ENCODE results near the gene RNASE7.

The RNASE7 gene

DNA sequence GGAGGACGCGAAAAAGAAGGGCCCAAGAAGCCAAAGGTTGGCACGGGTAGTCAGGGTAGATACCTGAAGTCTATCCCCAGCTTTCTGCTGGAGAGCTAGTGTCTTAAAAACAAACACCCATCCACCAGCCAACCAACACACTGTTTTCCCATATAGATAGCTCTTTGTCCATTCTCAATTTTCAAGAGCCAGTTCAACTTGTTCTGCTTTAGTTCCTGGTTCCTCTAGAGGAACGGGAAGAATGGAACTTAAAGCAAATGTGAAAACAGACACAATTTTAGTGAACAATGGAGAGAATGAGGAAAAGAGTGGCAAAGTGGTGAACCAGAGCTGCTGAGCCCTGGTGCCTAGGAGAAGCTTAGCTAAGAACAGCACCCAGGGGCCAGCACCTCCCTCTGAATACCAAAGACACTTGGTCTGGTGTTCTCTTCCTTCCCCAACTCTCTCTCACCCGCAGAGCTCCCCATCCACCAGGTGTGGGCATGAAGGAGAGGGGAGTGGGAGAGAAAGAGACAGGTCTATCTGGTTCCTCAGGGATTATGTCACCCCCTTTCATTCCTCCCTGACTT is 21.1 kb upstream of the RNASE7 start:
- in situ Hi-C loops (cut with MboI; ENCODE audit: low pct_unique_long_range_greater_than_20kb, low sequenced_read_pairs): no loop called here
- no peak for DNase-seq

DNA sequence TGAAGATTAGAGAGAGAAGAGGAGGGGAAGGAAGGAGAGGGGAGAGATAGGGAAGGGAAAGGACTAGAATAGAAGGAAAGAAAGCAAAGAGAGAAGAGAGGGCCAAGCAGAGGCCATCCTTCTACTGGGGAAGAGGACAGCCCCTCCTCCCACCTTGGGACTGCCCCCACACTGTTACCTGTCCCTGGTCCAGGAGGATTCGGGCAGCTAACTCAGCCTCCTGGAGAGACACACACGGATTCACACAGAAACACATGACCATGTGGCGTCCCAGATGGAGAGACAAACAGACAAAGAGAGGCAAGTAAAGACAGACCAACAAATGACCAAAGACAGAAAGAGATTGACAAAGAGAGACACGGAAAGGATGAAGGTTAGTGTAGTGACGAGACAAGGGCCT is 19.5 kb upstream of the RNASE7 start:
- DNase-seq: no peak
- in situ Hi-C loops (cut with MboI; ENCODE audit: low pct_unique_long_range_greater_than_20kb, low sequenced_read_pairs): no loop called here

DNA sequence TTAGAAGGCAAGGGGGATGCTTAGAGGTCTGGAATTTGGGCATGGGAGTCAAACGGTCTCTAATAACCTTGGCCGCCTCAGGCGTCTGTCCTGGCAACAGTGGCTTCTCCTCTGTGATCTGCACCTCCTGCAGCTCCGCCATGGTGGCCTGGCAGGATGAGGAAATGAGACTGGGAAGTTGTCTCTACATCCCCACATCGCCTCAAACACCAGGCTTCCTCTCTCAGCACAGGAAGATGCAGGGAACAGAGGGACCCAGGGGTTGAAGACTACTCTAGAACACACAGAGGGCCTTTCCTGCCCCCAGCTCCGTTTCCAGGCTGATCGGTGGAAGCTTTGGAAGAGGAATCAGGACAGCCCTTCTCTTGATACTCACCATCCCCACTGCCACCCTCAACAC is 19.0 kb upstream of the RNASE7 start:
- no peak for DNase-seq
- in situ Hi-C loops (cut with MboI; ENCODE audit: low pct_unique_long_range_greater_than_20kb, low sequenced_read_pairs): no loop called here

DNA sequence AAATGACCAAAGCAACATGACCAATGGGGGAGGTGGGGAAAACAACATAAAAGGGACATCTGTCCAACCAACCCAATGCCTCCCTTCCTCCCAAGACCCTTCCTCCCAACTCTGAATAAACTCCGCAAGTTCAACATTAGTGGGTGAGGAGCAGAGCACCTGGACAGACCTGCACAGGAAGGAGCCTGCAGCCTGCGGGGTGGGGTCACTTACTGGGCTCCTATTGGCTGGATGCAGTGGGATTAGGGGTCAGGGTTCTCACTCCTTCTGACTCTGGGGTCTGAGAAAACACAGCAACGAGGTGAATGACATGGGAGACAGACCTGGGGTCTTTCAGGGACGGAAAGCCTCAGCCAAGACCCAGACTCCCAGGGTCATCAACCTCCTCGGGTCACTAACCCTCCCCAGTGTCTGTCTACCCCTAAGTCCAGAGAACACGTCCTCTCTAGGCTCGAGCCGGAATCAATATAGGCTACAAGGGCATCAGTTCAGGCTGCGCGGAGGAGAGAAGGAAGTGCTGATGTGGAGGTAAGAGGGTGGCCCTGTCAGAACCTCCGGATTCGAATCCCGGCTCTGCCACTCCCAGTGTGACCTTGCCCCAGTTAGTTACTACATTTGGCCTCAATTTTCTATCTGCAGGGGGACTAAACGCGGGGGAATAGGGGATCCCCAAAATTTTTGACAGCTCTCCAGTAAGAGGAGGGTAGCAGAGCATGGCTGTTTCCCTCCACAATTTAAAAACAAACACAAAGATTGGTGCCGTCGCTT is 18.2 kb upstream of the RNASE7 start:
- DNase-seq: no peak

DNA sequence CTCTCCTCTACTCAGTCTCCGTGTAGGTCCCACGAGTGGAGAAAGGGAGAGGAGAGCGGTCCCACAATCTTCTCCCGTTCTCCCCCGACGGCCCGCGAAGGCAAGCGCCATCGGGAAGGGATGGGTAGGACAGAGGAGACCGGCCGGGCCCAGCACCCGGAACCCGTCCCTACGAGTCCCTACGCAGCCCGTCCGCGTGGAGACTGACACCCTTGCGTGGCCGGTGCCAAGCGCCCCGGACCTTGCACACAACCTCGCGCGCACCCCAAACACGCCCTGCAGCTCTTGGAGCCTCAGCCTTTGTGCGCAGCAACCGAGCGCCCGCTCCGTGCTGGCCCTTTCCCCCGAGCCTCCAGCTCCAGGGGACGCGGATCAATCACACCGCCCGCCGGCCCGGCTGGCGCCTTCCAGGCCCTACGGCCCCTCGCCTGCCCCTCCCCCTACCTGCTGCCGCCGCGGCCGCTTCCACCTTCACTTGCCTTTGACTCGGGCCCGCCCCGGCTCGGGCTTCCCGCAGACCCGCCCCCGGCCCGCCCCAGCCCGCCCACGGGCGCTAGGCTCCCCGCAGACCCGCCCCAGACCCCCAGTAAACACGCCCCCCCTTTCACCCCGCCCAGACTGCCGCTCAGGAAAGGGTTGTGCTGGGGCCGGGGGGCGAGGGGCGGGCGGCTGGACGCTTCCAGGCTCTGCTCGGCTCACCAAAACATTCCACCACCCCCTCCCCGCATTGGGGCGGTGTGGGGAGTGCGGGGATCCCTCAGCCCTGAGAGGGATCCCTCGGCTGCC is 17.4 kb upstream of the RNASE7 start, which contains the start of gene NDRG2:
TSS of gene NDRG2 (minus strand) at position 477 of the 786 bp plus-strand sequence. CDS start 1,746 bp downstream, outside the sequence.
- peak; percentile 62 for DNase-seq
- in situ Hi-C loops (cut with MboI; ENCODE audit: low pct_unique_long_range_greater_than_20kb, low sequenced_read_pairs): no loop called here

More for the DNA sequence above, 18.2 kb upstream of the RNASE7 start:
- in situ Hi-C loops (cut with MboI; ENCODE audit: low pct_unique_long_range_greater_than_20kb, low sequenced_read_pairs): no loop called here

DNA sequence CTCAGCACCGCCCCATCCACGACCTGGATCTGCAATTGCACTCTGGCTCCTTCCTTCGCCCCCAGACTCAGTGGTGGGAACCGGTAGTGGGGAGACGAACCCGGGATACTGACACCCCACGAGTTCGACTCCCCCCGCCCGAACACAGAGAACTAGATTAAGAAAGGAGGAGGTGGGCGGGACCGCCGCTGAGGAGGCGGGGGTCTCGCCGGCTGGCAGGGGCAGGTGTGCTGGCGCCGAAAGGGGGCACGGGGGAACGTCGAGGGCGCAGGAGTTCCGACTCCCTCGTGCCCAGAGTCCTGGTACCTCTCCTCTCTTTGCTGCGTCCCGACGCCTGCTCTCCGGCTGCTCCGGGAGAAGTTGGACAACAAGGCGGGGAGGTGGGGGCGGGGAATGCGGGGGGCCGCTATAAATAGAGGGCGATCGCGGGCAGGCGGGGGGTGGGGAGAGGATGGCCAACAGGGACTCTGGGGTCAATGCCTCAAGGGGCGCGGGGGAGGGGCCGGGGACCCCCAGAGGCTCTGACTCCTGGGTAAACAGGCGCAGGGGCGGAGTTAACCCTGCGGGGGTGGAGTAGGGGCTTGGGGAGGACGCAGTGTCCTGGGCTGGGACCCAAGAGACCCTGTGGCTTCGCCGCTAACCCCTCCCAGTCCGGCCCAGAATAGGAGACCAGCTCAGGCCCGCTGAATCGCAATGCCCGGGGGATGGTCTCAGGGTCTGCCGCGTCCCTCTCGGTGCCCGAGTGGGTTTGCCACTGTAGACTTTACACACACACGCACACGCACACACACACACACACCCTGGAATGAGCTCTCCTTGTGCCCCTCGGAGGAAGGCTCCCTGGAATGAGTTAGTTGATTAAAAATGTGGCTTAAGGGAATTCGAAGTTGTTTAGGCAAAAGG is 16.5 kb upstream of the RNASE7 start:
- no peak for DNase-seq
- in situ Hi-C loops (cut with MboI; ENCODE audit: low pct_unique_long_range_greater_than_20kb, low sequenced_read_pairs): no loop called here

DNA sequence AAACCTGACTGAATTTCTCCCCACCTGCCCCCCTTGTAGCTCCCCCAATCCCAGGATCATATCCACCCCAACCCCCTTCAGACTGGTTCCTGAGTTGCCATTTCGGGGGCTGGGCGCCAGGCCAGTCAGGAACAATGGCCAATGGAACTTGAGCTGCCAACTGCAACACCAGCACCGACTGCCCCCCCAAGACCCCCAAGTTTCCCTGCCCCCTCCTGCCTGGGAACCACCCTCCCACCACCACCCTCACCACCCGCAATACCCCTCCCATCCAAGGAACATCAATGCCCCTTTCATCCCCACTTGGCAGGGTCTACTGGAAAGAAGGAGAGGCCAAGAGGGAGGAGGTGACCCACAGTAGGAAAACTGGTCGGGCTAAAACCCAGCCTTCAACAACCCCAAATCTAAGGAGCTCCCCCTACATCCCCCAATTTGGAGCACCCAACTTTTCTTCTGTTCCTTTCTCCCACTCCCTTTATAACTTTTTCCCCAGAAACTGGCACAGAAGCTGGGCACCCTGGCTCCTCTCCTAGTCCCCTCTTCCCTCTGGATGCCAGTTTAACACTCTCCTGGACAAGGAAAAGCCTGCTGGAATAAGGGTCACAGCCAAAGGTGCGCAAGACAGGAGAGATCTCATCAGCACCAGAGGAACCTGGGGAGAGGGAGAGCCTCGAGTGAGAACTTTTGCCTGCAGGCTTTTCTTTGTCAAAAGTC is 15.7 kb upstream of the RNASE7 start:
- no peak for DNase-seq
- in situ Hi-C loops (cut with MboI; ENCODE audit: low pct_unique_long_range_greater_than_20kb, low sequenced_read_pairs): no loop called here

DNA sequence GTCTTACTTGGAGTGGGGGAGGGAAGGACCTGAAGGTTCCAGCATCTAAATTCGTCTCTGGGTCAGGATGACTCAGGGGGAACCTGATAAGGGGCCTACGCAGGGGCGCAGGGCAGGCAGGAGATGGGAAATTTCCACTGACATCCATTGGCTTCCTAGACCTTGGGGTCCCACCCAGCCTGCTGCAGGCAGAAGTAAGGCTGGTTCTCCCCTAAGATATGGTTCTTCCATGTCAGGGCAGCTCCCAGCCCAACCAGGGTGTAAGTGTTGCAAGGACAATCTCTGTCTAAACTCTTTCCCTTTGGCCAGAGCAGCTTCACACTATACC is 15.2 kb upstream of the RNASE7 start:
- in situ Hi-C loops (cut with MboI; ENCODE audit: low pct_unique_long_range_greater_than_20kb, low sequenced_read_pairs): no loop called here
- no peak for DNase-seq

DNA sequence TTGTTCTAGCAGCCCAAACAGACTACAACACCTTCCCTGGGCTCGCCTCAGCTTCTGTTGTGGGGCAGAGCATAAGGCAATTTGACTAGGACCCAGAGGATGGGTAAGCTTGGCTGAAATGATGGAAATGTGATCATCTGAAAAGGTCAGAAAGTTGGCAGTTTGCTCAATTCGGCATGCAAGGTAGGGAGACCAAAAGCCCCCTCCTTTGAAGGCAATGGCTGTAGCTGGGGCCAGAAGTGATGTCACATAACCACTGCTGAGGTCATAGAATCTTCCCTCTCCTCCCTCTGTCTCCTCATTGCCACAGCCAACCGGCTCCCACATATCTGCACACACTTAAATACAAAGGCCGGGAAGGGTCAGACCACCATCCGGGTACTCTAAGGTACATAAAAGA is 12.2 kb upstream of the RNASE7 start, which contains the start of gene TPPP2:
TSS of gene TPPP2 (plus strand) at position 301 of the 400 bp plus-strand sequence. CDS start 365 bp downstream, outside the sequence.
- DNase-seq: no peak
- in situ Hi-C loops (cut with MboI; ENCODE audit: low pct_unique_long_range_greater_than_20kb, low sequenced_read_pairs): no loop called here

DNA sequence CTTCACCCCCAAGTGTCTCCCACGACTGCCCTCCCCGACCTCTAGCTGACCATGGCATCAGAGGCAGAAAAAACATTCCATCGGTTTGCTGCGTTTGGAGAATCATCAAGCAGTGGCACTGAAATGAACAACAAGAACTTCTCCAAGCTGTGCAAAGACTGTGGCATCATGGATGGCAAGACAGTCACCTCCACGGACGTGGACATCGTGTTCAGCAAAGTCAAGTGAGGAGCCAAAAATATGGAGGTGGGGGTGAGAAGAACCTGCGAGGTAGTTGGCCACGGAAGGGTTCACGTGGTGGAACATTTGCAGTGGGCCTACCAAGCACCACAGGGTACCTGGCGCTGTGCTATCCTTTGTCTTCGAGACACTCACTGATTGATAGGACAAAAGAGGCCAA is 11.6 kb upstream of the RNASE7 start:
- in situ Hi-C loops (cut with MboI; ENCODE audit: low pct_unique_long_range_greater_than_20kb, low sequenced_read_pairs): no loop called here
- no peak for DNase-seq

DNA sequence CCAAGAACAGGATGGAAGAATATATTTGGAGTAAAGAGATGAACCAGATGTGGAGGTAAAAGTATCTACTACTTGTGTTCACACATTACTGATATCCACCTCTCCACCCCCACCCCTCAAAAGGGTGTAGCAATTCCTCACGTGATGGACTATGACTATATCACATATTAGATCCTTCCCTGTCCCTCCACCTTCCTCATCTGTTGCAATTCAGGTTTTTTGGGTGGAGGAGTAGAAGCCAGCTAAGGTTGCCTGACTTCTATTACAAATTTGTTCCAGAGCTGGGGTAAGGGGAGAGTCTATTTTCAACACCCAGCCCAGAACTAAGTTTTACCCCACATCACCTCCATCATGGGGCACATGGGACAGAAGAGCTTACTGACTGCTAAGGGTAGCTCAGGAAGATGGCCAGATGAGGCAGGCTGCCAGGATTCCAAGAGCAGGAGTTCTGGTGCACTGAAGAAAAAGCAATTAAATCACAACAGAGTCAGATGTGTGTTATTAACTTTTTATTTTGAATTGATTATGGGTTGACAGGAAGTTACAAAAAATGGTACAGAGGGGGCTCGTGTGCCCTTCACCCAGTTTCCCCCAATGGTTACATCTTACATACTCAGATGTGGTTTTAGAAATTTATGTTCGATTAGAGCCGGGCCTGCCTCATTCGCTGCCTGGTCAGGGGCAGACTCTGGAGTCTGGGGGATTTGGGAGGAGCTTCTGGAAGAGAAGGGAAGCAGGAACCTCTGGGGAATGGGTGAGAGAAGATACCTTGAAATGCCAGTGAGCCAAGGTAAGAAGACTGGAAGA is 9.6 kb upstream of the RNASE7 start:
- DNase-seq: no peak
- in situ Hi-C loops (cut with MboI; ENCODE audit: low pct_unique_long_range_greater_than_20kb, low sequenced_read_pairs): no loop called here

DNA sequence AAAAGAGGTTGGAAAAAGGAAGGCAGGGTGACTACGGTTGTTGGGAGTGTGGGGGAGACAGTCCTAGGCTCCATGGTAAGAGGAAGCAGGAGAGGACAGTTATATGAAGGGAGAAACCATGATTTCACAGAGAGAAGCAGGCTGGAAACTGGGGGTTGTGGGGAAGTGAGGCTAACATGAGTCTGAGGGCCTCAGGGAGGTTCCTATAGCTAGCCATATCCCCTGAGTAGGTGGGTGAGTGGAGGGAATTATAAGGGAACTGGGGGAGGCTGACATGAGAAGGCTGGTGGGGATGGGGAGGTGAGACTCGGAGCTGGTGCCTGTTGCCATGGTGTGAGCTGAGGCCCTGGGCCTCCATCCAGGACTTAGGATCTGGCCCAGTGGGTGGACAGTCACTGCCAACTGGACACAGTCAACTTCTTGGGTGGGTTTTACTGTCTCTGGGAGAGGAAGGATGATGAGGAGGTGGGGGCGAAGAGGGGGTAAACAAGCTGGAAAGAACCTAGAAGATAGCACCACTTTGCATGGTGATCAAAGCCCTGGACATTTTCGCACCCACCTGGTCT is 8.9 kb upstream of the RNASE7 start:
- in situ Hi-C loops (cut with MboI; ENCODE audit: low pct_unique_long_range_greater_than_20kb, low sequenced_read_pairs): no loop called here
- DNase-seq: no peak

DNA sequence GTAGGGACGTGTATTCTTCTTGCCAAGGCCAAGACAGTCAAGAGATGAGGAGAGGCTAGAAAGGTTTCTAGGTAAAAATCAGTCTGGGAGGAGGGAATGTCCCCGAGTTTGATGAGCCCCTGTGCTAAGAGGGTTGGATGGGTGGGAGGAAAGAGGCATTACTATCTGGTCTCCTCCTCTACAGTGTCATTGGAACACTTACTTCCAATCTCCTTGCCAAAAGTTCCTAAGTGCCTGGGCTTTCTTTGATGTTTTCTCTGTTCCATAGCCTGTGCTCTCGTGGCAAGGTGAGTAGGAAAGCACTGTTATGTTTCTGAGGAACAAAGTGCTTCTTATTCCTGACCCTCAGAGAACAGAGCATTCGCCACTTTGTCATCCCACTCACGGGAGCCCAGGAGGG is 7.5 kb upstream of the RNASE7 start, which contains the start of gene RNASE13:
TSS of gene RNASE13 (minus strand) at position 101 of the 400 bp plus-strand sequence. CDS start 519 bp downstream, outside the sequence.
- in situ Hi-C loops (cut with MboI; ENCODE audit: low pct_unique_long_range_greater_than_20kb, low sequenced_read_pairs): no loop called here
- DNase-seq: no peak

DNA sequence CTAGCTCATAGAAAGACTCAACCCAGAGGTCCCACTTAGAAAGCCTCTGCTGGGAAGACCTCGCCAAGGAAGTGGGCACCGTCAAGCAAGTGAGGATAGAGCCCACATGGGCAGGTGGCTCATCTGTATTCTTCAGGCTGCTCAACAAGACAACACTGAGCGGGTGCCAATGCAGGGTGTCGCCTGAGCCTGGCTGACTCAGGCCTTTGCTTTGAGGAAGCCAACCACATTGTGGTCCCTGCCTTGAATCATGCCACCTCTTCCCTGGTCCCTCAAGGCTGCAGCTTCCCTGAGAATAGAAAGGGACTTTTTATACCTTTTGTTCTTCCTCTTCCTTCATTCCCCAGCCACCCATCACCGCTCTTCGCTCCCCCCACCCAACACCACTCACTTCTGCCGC is 5.4 kb upstream of the RNASE7 start:
- in situ Hi-C loops (cut with MboI; ENCODE audit: low pct_unique_long_range_greater_than_20kb, low sequenced_read_pairs): no loop called here
- no peak for DNase-seq

DNA sequence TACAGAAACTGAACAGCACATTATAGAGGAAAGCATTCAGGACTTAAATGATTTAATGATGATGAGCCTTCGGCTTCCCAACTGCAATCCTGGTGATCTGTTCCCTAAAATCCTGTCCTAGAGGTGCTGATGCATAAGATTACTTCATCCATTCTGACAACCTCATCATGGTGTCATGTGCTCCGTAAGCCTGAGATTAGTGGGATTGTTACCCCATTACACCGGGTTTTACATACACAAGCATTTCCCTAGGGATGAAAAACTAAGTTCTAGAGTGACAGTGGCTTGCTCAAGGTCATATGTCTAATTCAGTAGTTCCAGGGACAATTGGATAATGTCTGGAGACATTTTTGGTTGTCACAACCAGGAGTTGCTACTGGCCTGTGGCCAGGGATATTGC is 5.0 kb upstream of the RNASE7 start:
- in situ Hi-C loops (cut with MboI; ENCODE audit: low pct_unique_long_range_greater_than_20kb, low sequenced_read_pairs): no loop called here
- DNase-seq: no peak

DNA sequence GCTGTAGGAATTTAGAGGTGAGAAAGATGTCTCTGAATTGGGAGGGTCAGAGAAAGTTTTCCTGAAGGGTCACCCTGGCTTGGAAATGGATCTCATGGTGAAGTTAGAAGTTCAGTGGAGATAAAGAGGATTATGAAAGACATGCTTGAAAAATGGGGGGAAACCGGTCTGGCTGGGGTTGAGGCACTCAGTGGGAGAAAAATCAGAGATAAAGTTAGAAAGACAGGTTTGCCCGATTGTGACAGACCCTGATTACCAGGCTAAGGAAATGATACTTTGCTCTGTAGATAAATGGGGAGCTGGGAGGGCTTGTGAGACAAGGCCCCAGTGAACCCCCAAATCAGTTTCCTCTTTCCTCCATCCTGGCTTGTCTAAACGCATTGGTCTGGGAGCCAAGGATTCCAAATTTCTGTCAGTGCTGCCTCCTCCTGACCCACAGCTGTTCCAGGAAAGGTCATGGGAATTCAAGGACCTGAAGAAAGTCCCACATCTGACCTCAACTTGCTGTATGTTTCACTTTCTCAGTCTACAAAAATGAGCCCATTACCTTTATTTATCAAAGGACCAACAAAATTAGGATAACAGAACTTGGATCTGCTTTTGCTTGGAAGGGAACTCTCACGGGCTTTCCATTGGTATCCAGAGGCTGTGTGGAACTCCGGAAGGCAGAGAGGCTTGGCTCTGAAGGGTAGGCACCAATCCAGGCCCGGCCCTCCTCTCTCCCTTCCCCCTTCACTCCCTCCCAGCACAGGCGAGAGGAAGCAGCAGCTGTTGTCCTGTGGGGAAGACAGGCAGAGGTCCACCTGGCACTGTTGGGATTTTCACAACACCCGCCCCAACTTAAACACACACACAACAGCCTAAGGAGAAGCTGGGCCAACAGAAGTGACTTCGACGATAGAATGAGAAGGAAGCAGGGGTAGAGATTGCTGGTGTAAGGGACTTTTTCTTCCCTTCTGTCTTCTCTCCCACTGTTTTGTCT is 3.4 kb upstream of the RNASE7 start:
- in situ Hi-C loops (cut with MboI; ENCODE audit: low pct_unique_long_range_greater_than_20kb, low sequenced_read_pairs): no loop called here
- DNase-seq: no peak
